Panc1 (cell line): ENCODE results near the gene CDH12. TPM values are rescaled to one million over a fixed set of nuclear protein-coding genes. Genes with fewer than 3 reads are reported as not detected.

Source experiments
- ATAC-seq: fragments of 200-7000 bp; cut with Tn5 transposase; 2 replicates; pipeline ENCODE4 v1.9.1; 2020; ENCODE audit warnings: mild to moderate bottlenecking, moderate library complexity
- BruUV-seq: library from RNA; stranded (reverse); fragments of 400-500 nt; replicated peaks from 2 replicates; lab custom pipeline; 2021; lab: Mats Ljungman, UMichigan
- CTCF ChIA-PET: fragments of 300-600 bp; sonication (Branson Sonifier 250); formaldehyde crosslinking; loops from one replicate; lab custom pipeline; 2022; ENCODE audit warnings: antibody characterized with exemption; lab: Charles Lee
- POLR2A ChIA-PET: fragments of 300-600 bp; sonication (Branson Sonifier 250); formaldehyde crosslinking; loops from one replicate; lab custom pipeline; 2022; ENCODE audit warnings: antibody characterized with exemption; lab: Charles Lee
- DNase-seq: peaks from one replicate; pipeline ENCODE4 v3.0.0-alpha.2; 2010; ENCODE audit warnings: low read depth, low spot score
- H3K27ac ChIP-seq: 2 replicates; pipeline ENCODE4 v1.5.1; 2011; ENCODE audit warnings: mild to moderate bottlenecking, low read length, inconsistent platforms
- H3K27me3 ChIP-seq: fragments of 200-500 bp; sonication (Bioruptor generic); 2 replicates; pipeline ENCODE4 v1.6.0; 2014; ENCODE audit warnings: low read length, inconsistent platforms; ENCODE audit not compliant: control insufficient read depth, insufficient read depth
- H3K36me3 ChIP-seq: fragments of 200-500 bp; sonication (Bioruptor generic); 2 replicates; pipeline ENCODE4 v1.5.1; 2014; ENCODE audit warnings: inconsistent platforms, mild to moderate bottlenecking, low read length, moderate library complexity; ENCODE audit not compliant: control insufficient read depth, insufficient read depth
- H3K4me1 ChIP-seq: 2 replicates; pipeline ENCODE4 v1.5.1; 2011; ENCODE audit warnings: inconsistent platforms, mild to moderate bottlenecking, low read length, moderate library complexity; ENCODE audit not compliant: control insufficient read depth, insufficient read depth
- H3K4me3 ChIP-seq, 2 experiments: 2 replicates each; pipeline ENCODE4 v1.5.1; 2011 to 2012; ENCODE audit warnings: low read depth in 2 of 2, low read length in 2 of 2, mild to moderate bottlenecking in 2 of 2, inconsistent platforms in 1 of 2, moderate library complexity in 1 of 2
- H3K9me3 ChIP-seq: fragments of 200-500 bp; sonication (Bioruptor generic); 2 replicates; pipeline ENCODE4 v1.5.1; 2014; ENCODE audit warnings: low read depth, mild to moderate bottlenecking, inconsistent platforms, low read length, moderate library complexity; ENCODE audit not compliant: control insufficient read depth, insufficient read depth
- CTCF ChIP-seq: fragments of 450-650 bp; IDR thresholded peaks from 2 replicates; pipeline ENCODE4 v1.5.1; 2017; ENCODE audit warnings: mild to moderate bottlenecking
- POLR2AphosphoS5 ChIP-seq: IDR thresholded peaks from 2 replicates; pipeline ENCODE4 v1.6.1; 2012; ENCODE audit warnings: mild to moderate bottlenecking, low read depth, low read length, moderate library complexity
- SIN3A ChIP-seq: IDR thresholded peaks from 2 replicates; pipeline ENCODE4 v1.6.1; 2012; ENCODE audit warnings: low read depth, mild to moderate bottlenecking, low read length, moderate library complexity, borderline replicate concordance; ENCODE audit not compliant: insufficient read depth
- TCF7L2 ChIP-seq: IDR thresholded peaks from 2 replicates; pipeline ENCODE4 v1.6.1; 2011; ENCODE audit warnings: mild to moderate bottlenecking, low read depth, low read length, inconsistent platforms
- in situ Hi-C: cut with HindIII; loops from 2 replicates; pipeline ENCODE4 v1.10.0; 2016; ENCODE audit warnings: low sequenced_read_pairs, low pct_unique_long_range_greater_than_20kb
- intact Hi-C: fragments of 100-400 bp; cut with micrococcal nuclease; formaldehyde crosslinking; loops from one replicate; pipeline ENCODE4 v1.10.0; 2022; ENCODE audit not compliant: unreplicated experiment
- total RNA-seq: library from RNA; stranded (reverse); gene quantifications from one replicate; pipeline ENCODE4 v1.2.1, GENCODE V29; 2021; ENCODE audit not compliant: unreplicated experiment
- TF ChIP-seq, protein P1 (sequence below), 2 experiments: IDR thresholded peaks; 2 replicates each; pipeline ENCODE4 v1.6.1; 2011 to 2012; ENCODE audit warnings: low read depth in 2 of 2, control low read depth in 1 of 2, low read length in 1 of 2, mild to moderate bottlenecking in 1 of 2, moderate library complexity in 1 of 2; ENCODE audit not compliant: insufficient read depth in 1 of 2

The CDH12 gene
- total RNA-seq, 1 experiment from 2014 or later: not detected

GRCh38 chr5:21818370-21818720, 1034.8 kb downstream of the CDH12 start:
- BruUV-seq: no TSS peak
- Histone ChIP-seq H3K27ac (no peak overlapping the region), H3K9me3 (no peaks in the 10 kb centered on the region), H3K36me3 (no peaks in the 10 kb centered on the region), H3K27me3 (no peaks in the 10 kb centered on the region), H3K4me3 (no peak overlapping the region), H3K4me1 (no peaks in the 10 kb centered on the region)
- ChIA-PET POLR2A (no interaction called here), CTCF (no interaction called here)
- ATAC-seq (no peak), DNase-seq (no peak)
- TF ChIP-seq TCF7L2 (no peak), SIN3A (no peak), CTCF (no peak), POLR2AphosphoS5 (no peak)
- TF ChIP-seq, protein P1, sequence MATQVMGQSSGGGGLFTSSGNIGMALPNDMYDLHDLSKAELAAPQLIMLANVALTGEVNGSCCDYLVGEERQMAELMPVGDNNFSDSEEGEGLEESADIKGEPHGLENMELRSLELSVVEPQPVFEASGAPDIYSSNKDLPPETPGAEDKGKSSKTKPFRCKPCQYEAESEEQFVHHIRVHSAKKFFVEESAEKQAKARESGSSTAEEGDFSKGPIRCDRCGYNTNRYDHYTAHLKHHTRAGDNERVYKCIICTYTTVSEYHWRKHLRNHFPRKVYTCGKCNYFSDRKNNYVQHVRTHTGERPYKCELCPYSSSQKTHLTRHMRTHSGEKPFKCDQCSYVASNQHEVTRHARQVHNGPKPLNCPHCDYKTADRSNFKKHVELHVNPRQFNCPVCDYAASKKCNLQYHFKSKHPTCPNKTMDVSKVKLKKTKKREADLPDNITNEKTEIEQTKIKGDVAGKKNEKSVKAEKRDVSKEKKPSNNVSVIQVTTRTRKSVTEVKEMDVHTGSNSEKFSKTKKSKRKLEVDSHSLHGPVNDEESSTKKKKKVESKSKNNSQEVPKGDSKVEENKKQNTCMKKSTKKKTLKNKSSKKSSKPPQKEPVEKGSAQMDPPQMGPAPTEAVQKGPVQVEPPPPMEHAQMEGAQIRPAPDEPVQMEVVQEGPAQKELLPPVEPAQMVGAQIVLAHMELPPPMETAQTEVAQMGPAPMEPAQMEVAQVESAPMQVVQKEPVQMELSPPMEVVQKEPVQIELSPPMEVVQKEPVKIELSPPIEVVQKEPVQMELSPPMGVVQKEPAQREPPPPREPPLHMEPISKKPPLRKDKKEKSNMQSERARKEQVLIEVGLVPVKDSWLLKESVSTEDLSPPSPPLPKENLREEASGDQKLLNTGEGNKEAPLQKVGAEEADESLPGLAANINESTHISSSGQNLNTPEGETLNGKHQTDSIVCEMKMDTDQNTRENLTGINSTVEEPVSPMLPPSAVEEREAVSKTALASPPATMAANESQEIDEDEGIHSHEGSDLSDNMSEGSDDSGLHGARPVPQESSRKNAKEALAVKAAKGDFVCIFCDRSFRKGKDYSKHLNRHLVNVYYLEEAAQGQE (IDR thresholded peaks at IDR 0.05; ENCODE audit: insufficient read depth in 1 of 2, low read depth in 2 of 2, low read length in 1 of 2): no peak
- in situ Hi-C loops (no loop called here), intact Hi-C loops (loop anchor here (5.0 kb wide), 1 partner anchor 394 kb away; no protein-coding TSS in a partner anchor)

DNA sequence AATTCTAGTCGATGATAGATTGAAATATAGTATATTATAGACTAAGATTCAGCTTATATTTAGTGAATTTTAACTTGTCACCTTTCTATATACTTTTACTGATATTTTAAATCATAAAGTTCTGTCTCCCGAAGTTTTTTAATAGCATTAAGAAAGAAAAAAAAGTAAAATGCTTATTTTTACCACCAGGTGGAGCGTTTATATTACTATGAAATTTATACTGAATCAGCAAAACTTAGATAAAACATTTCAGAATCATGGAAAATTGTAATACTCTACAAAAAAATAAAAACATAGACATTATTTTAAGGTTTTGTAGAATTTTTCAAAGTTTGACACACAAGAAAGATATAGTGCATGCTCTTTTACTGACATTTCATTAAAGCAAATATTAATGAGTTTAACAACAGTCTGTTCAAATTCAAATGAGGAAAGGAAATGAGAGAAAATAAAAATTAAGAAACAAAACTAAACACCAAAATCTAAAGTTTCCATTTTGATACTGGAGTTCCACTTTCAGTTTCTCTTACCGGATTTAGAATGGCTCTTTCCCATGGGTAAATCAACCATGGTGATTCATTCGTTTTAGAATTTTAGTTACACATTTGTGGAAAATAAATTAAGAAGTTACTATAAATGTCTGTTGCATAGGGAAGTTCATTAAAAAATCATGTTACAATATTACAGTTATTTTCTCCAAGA, 1035.3 kb downstream of the CDH12 start:
- Histone ChIP-seq H3K36me3 (no peaks in the 10 kb centered on the region), H3K27ac (no peak overlapping the region), H3K9me3 (no peaks in the 10 kb centered on the region), H3K4me1 (no peaks in the 10 kb centered on the region), H3K4me3 (no peak overlapping the region), H3K27me3 (no peaks in the 10 kb centered on the region)
- in situ Hi-C loops (no loop called here), intact Hi-C loops (loop anchor here (5.0 kb wide), 1 partner anchor 394 kb away; no protein-coding TSS in a partner anchor)
- BruUV-seq: no TSS peak
- TF ChIP-seq TCF7L2 (no peak), POLR2AphosphoS5 (no peak), CTCF (no peak; the same call in 1 of the 2 replicates), SIN3A (no peak)
- TF ChIP-seq, protein P1 (IDR thresholded peaks at IDR 0.05; ENCODE audit: insufficient read depth in 1 of 2, low read depth in 2 of 2, low read length in 1 of 2): no peak
- ChIA-PET CTCF (no interaction called here), POLR2A (no interaction called here)
- DNase-seq (no peak), ATAC-seq (no peak)
